CMK (cell line): Measurements from ENCODE around the gene SLC35F4.

Source experiments
- DNase-seq: peaks from one replicate; pipeline ENCODE4 v3.0.0-alpha.2; 2010; ENCODE audit warnings: low read depth

SLC35F4 gene

DNA sequence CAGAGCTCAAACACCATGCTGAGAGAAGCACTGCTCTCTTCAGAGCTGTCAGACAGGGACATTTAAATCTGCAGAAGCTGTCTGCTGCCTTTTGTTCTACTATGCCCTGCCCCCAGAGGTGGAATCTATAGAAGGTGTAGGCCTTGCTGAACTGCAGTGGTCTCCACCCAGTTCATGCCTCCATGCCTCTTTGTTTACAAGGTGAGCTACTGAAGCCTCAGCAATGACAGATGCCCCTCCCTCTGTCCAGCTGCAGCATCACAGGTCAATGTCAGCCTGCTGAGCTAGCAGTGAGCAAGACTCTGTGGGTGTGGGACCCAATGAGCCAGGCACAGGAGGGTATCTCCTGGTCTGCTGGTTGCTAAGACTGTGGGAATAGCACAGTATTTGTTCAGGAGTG lies 346.8 kb downstream of the SLC35F4 start:
- no peak for DNase-seq
